ENCODE results near the gene ZNF593OS.

The ZNF593OS gene

GRCh38 chr1:26171084-26172072 is at the start of gene ZNF593OS:
Gene ZNF593OS (minus strand): TSS chr1:26171832. CDS start chr1:26171661, 171 bp downstream.
- DNase-seq: no peak

- no peak for DNase-seq
These were observed 49.5 kb upstream of the ZNF593OS start for GRCh38 chr1:26221094-26221493.

- no peak for DNase-seq
These were observed 48.7 kb upstream of the ZNF593OS start for GRCh38 chr1:26220199-26220912.

- no peak for DNase-seq
These were observed 47.4 kb upstream of the ZNF593OS start for GRCh38 chr1:26218906-26219494.

- no peak for DNase-seq
These were observed 43.6 kb upstream of the ZNF593OS start for GRCh38 chr1:26215246-26215645.

- DNase-seq: no peak
These were observed 41.8 kb upstream of the ZNF593OS start for GRCh38 chr1:26213335-26213905.

GRCh38 chr1:26212726-26213125 is 41.1 kb upstream of the ZNF593OS start:
- DNase-seq: no peak

- DNase-seq: no peak
These were observed 38.7 kb upstream of the ZNF593OS start for GRCh38 chr1:26210147-26210870.

GRCh38 chr1:26203642-26204318 is 32.1 kb upstream of the ZNF593OS start:
- DNase-seq: no peak

- DNase-seq: no peak
These were observed 28.8 kb upstream of the ZNF593OS start for GRCh38 chr1:26200413-26200812.

- no peak for DNase-seq
These were observed 26.2 kb upstream of the ZNF593OS start for GRCh38 chr1:26197813-26198212.

- DNase-seq: no peak
These were observed 25.7 kb upstream of the ZNF593OS start for GRCh38 chr1:26197301-26197700.

- no peak for DNase-seq
These were observed 24.2 kb upstream of the ZNF593OS start for GRCh38 chr1:26195805-26196204.

- no peak for DNase-seq
These were observed 20.1 kb upstream of the ZNF593OS start for GRCh38 chr1:26191739-26192138.

- no peak for DNase-seq
These were observed 18.8 kb upstream of the ZNF593OS start, which contains the start of gene CATSPER4 for GRCh38 chr1:26190373-26190987. Gene CATSPER4 (plus strand): TSS chr1:26190602. CDS start chr1:26190628, 26 bp downstream.

- DNase-seq: no peak
These were observed 18.2 kb upstream of the ZNF593OS start for GRCh38 chr1:26189751-26190275.

GRCh38 chr1:26189331-26189730 is 17.7 kb upstream of the ZNF593OS start:
- DNase-seq: no peak

GRCh38 chr1:26188477-26188876 is 16.8 kb upstream of the ZNF593OS start:
- no peak for DNase-seq

- no peak for DNase-seq
These were observed 16.2 kb upstream of the ZNF593OS start for GRCh38 chr1:26187882-26188281.

GRCh38 chr1:26184883-26185282 is 13.3 kb upstream of the ZNF593OS start:
- no peak for DNase-seq

GRCh38 chr1:26184086-26184485 is 12.5 kb upstream of the ZNF593OS start:
- no peak for DNase-seq
